Panc1 (cell line): Measurements from ENCODE around the gene AKAP6. TPM values are rescaled to one million over a fixed set of nuclear protein-coding genes. Genes with fewer than 3 reads are reported as not detected.

ENCODE experiments used
- ATAC-seq: fragments of 200-7000 bp; cut with Tn5 transposase; 2 replicates; pipeline ENCODE4 v1.9.1; 2020; ENCODE audit warnings: mild to moderate bottlenecking, moderate library complexity
- BruUV-seq: library from RNA; stranded (reverse); fragments of 400-500 nt; replicated peaks from 2 replicates; lab custom pipeline; 2021; lab: Mats Ljungman, UMichigan
- CTCF ChIA-PET: fragments of 300-600 bp; sonication (Branson Sonifier 250); formaldehyde crosslinking; loops from one replicate; lab custom pipeline; 2022; ENCODE audit warnings: antibody characterized with exemption; lab: Charles Lee
- POLR2A ChIA-PET: fragments of 300-600 bp; sonication (Branson Sonifier 250); formaldehyde crosslinking; loops from one replicate; lab custom pipeline; 2022; ENCODE audit warnings: antibody characterized with exemption; lab: Charles Lee
- DNase-seq: peaks from one replicate; pipeline ENCODE4 v3.0.0-alpha.2; 2010; ENCODE audit warnings: low read depth, low spot score
- H3K27ac ChIP-seq: 2 replicates; pipeline ENCODE4 v1.5.1; 2011; ENCODE audit warnings: mild to moderate bottlenecking, low read length, inconsistent platforms
- H3K27me3 ChIP-seq: fragments of 200-500 bp; sonication (Bioruptor generic); 2 replicates; pipeline ENCODE4 v1.6.0; 2014; ENCODE audit warnings: low read length, inconsistent platforms; ENCODE audit not compliant: control insufficient read depth, insufficient read depth
- H3K36me3 ChIP-seq: fragments of 200-500 bp; sonication (Bioruptor generic); 2 replicates; pipeline ENCODE4 v1.5.1; 2014; ENCODE audit warnings: inconsistent platforms, mild to moderate bottlenecking, low read length, moderate library complexity; ENCODE audit not compliant: control insufficient read depth, insufficient read depth
- H3K4me1 ChIP-seq: 2 replicates; pipeline ENCODE4 v1.5.1; 2011; ENCODE audit warnings: inconsistent platforms, mild to moderate bottlenecking, low read length, moderate library complexity; ENCODE audit not compliant: control insufficient read depth, insufficient read depth
- H3K4me3 ChIP-seq, 2 experiments: 2 replicates each; pipeline ENCODE4 v1.5.1; 2011 to 2012; ENCODE audit warnings: low read depth in 2 of 2, low read length in 2 of 2, mild to moderate bottlenecking in 2 of 2, inconsistent platforms in 1 of 2, moderate library complexity in 1 of 2
- H3K9me3 ChIP-seq: fragments of 200-500 bp; sonication (Bioruptor generic); 2 replicates; pipeline ENCODE4 v1.5.1; 2014; ENCODE audit warnings: low read depth, mild to moderate bottlenecking, inconsistent platforms, low read length, moderate library complexity; ENCODE audit not compliant: control insufficient read depth, insufficient read depth
- POLR2AphosphoS5 ChIP-seq: IDR thresholded peaks from 2 replicates; pipeline ENCODE4 v1.6.1; 2012; ENCODE audit warnings: mild to moderate bottlenecking, low read depth, low read length, moderate library complexity
- REST ChIP-seq, 2 experiments: IDR thresholded peaks; 2 replicates each; pipeline ENCODE4 v1.6.1; 2011 to 2012; ENCODE audit warnings: low read depth in 2 of 2, control low read depth in 1 of 2, low read length in 1 of 2, mild to moderate bottlenecking in 1 of 2, moderate library complexity in 1 of 2; ENCODE audit not compliant: insufficient read depth in 1 of 2
- SIN3A ChIP-seq: IDR thresholded peaks from 2 replicates; pipeline ENCODE4 v1.6.1; 2012; ENCODE audit warnings: low read depth, mild to moderate bottlenecking, low read length, moderate library complexity, borderline replicate concordance; ENCODE audit not compliant: insufficient read depth
- TCF7L2 ChIP-seq: IDR thresholded peaks from 2 replicates; pipeline ENCODE4 v1.6.1; 2011; ENCODE audit warnings: mild to moderate bottlenecking, low read depth, low read length, inconsistent platforms
- in situ Hi-C: cut with HindIII; loops from 2 replicates; pipeline ENCODE4 v1.10.0; 2016; ENCODE audit warnings: low sequenced_read_pairs, low pct_unique_long_range_greater_than_20kb
- intact Hi-C: fragments of 100-400 bp; cut with micrococcal nuclease; formaldehyde crosslinking; loops from one replicate; pipeline ENCODE4 v1.10.0; 2022; ENCODE audit not compliant: unreplicated experiment
- total RNA-seq: library from RNA; stranded (reverse); gene quantifications from one replicate; pipeline ENCODE4 v1.2.1, GENCODE V29; 2021; ENCODE audit not compliant: unreplicated experiment
- TF ChIP-seq, protein P1 (sequence below): fragments of 450-650 bp; IDR thresholded peaks from 2 replicates; pipeline ENCODE4 v1.5.1; 2017; ENCODE audit warnings: mild to moderate bottlenecking

The AKAP6 gene
- total RNA-seq, 1 experiment from 2014 or later, result 0.82 TPM

- CTCF ChIA-PET, result no interaction called here
- Histone ChIP-seq H3K4me1 (no peaks in the 10 kb centered on the region), H3K9me3 (no peaks in the 10 kb centered on the region), H3K36me3 (no peaks in the 10 kb centered on the region), H3K4me3 (no peak overlapping the region), H3K27ac (no peak overlapping the region), H3K27me3 (no peaks in the 10 kb centered on the region)
- no peak for DNase-seq
- intact Hi-C loops (no loop called here), in situ Hi-C loops (no loop called here)
- ATAC-seq, result no peak
- POLR2A ChIA-PET, result no interaction called here
- BruUV-seq, result no TSS peak
- no peak for TF ChIP-seq REST (IDR thresholded peaks at IDR 0.05; ENCODE audit: insufficient read depth in 1 of 2, low read depth in 2 of 2, low read length in 1 of 2)
- TF ChIP-seq TCF7L2, result no peak
- TF ChIP-seq SIN3A, result no peak
- no peak for TF ChIP-seq POLR2AphosphoS5
- TF ChIP-seq, protein P1, sequence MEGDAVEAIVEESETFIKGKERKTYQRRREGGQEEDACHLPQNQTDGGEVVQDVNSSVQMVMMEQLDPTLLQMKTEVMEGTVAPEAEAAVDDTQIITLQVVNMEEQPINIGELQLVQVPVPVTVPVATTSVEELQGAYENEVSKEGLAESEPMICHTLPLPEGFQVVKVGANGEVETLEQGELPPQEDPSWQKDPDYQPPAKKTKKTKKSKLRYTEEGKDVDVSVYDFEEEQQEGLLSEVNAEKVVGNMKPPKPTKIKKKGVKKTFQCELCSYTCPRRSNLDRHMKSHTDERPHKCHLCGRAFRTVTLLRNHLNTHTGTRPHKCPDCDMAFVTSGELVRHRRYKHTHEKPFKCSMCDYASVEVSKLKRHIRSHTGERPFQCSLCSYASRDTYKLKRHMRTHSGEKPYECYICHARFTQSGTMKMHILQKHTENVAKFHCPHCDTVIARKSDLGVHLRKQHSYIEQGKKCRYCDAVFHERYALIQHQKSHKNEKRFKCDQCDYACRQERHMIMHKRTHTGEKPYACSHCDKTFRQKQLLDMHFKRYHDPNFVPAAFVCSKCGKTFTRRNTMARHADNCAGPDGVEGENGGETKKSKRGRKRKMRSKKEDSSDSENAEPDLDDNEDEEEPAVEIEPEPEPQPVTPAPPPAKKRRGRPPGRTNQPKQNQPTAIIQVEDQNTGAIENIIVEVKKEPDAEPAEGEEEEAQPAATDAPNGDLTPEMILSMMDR, result no peak
Measured at GRCh38 chr14:32574269-32574668, 245.2 kb downstream of the AKAP6 start.

DNA sequence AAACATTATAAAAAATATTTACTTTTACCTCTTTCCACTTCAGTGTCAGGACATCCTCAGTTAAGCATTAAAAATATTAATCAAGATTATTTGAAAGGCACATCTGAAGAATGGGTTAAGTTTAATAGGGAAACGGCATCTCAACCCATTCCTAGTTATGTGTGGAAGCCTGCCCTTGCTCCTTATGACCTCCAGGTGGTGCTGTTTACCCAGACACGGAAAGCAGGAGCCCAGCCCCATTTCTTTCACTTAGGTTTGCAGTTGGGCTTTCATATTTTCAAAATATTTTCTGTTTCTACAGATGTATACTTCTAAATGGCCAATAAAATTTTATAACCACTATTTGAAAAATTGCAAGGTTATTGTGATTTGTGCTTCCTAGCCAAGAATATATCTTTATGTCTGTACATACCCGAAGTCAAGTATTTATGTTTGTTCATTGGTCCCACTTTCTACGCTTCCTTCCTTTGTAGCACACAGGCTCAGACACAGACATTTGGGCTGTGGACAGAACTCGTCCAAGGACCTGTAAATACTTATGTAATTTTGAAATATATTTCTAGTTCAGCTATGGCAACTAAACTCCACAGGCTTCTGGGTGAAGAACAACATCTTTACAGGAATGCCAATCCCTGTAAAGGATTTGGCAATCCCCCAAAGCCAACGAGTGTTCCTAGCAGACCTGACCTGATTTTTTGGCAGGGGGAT lies 247.1 kb downstream of the AKAP6 start:
- Histone ChIP-seq H3K4me1 (no peaks in the 10 kb centered on the region), H3K27me3 (no peaks in the 10 kb centered on the region), H3K27ac (no peak overlapping the region), H3K4me3 (no peak overlapping the region), H3K9me3 (no peaks in the 10 kb centered on the region), H3K36me3 (no peaks in the 10 kb centered on the region)
- in situ Hi-C loops (no loop called here), intact Hi-C loops (loop anchor here (2.0 to 5.0 kb wide), 3 partner anchors 856 to 1746 kb away; no protein-coding TSS in a partner anchor)
- TF ChIP-seq, protein P1, result peak; percentile 83
- no peak for TF ChIP-seq POLR2AphosphoS5
- ATAC-seq (peak; percentile 78), DNase-seq (peak; percentile 47)
- POLR2A ChIA-PET, result no interaction called here
- no TSS peak for BruUV-seq
- CTCF ChIA-PET, result no interaction called here
